Measurements from ENCODE around the gene ADRA2B.
A peak's percentile ranks its signal among the peaks of the same experiment; 100 is the strongest.
"Not testable (repeated sequence)": the region's sequence is repeated elsewhere in the genome, so short reads cannot be mapped to it uniquely, and the experiment has no call there.

Gene ADRA2B

DNA sequence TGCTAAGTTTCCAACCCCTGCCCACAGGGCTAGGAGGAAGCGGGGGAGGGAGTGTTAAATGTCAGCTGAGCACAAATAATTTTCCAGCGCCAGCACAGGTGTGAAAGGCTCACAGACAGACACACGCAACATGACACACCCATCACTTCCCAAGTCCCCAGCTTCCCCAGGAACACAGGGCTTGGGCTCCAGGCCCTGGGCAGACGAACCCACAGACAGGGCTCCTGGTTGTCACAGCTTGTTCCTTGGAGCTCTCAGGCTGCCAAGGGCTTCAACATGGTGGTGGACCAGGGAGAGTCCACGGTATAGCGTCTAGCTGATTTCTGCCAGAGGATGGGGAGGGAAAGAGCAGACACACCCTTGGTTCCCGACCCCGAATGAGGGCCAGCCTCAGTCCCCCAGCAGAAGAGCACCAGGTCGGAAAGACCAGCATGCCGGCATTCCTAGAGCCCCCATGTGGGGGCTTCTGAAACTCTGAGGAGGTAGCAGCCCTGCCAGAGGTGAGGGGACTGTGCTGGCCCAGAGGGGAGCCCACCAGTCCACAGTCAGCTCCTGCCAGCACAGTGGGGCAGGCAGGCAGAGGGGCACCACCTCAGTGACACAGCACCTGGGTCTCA, 27.0 kb upstream of the ADRA2B start:
- peak overlapping the region; percentile 96 for H3K27ac ChIP-seq
- TF ChIP-seq, protein P1, sequence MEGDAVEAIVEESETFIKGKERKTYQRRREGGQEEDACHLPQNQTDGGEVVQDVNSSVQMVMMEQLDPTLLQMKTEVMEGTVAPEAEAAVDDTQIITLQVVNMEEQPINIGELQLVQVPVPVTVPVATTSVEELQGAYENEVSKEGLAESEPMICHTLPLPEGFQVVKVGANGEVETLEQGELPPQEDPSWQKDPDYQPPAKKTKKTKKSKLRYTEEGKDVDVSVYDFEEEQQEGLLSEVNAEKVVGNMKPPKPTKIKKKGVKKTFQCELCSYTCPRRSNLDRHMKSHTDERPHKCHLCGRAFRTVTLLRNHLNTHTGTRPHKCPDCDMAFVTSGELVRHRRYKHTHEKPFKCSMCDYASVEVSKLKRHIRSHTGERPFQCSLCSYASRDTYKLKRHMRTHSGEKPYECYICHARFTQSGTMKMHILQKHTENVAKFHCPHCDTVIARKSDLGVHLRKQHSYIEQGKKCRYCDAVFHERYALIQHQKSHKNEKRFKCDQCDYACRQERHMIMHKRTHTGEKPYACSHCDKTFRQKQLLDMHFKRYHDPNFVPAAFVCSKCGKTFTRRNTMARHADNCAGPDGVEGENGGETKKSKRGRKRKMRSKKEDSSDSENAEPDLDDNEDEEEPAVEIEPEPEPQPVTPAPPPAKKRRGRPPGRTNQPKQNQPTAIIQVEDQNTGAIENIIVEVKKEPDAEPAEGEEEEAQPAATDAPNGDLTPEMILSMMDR (conservative IDR thresholded peaks at IDR 0.05), result no peak
- no peak for TF ChIP-seq ZFX (IDR thresholded peaks at IDR 0.05)

DNA sequence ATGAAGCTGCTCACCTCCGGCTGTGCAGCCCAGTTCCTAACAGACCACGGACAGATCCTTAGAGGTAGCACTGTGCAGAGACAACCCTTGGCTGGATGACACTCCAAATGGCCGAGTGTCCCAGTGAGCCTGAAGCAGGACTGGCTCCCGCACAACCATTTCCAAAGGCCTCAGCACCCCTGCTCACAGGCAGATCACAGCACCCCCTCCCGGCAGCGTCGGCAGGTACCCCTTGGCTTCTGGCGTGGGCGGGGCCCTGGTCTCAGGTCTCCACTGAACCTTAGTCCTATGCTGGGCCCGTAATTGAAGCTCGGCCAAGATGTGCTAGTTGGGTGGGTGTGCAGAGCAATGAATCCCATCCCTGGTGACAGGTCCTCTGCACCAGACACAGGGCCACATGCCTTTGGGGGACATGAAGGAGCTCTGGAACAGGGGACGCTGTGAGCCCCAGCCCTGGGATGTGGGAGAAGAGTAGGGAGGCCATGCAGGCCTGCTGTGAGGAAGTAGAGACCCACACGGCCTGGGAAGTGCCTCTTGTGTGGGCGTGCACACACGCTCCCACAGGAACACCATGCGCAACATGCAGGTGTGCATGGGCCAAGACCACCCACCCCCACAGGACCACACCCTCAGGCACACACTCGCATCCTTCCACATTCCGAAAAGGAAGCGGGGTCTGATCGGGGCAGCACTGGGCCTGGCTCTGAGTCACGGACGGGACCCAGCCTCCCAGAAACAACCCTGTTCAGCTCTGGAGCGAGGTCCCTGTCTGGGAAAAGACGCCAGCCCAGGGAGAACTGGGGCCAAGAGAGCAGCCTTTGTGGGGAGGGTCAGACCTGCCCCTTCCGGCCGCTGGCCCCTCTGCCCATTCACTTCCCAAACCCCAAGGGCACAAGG, 26.1 kb upstream of the ADRA2B start:
- no peak for TF ChIP-seq ZFX (IDR thresholded peaks at IDR 0.05)
- TF ChIP-seq, protein P1 (conservative IDR thresholded peaks at IDR 0.05), result no peak; the same call in 1 of the 2 replicates
- H3K27ac ChIP-seq, result no peak overlapping the region

DNA sequence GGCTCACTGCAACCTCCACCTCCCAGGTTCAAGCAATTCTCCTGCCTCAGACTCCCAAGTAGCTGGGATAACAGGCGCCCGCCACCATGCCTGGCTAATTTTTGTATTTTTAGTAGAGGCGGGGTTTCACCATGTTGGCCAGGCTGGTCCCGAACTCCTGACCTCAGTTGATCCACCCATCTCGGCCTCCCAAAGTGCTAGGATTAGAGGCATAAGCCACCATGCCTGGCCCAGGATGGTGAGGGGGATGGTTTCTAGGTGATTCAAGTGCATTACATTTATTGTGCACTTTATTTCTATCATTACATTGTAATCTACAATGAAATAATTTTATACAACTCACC, 25.2 kb upstream of the ADRA2B start:
- H3K27ac ChIP-seq, result not testable (repeated sequence)

DNA sequence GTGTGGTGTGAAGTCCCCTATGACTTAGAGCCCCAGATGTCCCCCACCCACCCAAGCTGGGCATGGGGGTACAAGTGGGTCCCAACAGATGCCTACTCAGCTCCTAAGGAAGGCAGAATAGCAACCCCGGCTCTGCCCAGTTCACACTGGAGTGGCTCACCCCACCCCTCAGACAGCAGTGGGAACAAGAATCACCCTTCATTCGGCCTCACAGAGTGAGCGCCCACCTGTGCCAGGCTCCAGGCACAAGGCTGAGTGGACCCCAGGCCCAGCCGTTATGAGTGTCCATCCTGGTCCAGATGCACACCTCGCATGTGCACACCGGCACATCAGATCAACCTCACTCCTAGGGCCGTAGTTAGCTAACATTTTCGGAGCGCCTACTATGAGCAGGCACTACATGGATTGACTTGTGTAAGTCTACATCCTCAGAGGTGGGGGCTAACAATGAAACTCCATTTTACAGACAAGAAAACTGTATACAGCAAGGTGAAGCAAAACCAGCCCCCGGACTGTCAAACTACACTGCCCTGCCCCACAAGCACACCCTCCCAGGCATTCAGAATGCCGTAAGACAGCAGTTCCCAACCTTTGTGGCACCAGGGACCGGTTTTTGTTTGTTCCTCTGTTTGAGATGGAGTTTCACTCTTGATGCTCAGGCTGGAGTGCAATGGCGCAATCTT, 24.7 kb upstream of the ADRA2B start:
- TF ChIP-seq, protein P1 (conservative IDR thresholded peaks at IDR 0.05), result no peak
- TF ChIP-seq ZFX (IDR thresholded peaks at IDR 0.05), result no peak
- H3K27ac ChIP-seq, result no peak overlapping the region

DNA sequence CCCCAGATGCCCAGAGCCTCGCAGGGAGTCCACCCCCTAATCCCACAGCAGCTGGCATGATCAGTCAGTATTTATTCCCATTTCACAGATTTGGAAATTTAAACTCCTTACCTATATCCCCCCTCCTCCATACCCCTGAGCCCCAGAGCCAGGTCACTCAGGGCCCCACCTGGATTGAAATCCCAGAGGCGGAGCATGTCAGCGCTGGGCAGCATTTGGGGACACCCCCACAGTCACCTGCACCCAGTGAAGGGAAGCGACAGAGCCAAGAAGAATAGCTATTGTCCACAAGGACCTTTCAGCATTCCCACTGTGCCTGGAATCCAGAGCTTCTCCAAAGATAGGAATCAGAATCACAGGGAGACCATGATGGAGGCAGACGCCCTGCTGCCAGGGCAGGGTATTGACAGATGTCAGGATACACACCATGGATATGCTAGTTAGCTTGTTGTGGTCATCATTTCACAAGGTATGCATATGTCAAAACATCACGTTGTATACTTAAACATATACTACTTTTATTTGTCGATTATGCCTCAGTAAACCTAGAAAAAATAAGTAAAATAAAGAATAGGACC, 22.9 kb upstream of the ADRA2B start:
- TF ChIP-seq, protein P1 (conservative IDR thresholded peaks at IDR 0.05), result no peak
- H3K27ac ChIP-seq, result peak overlapping the region; percentile 4; the same call in 1 of the 2 replicates

DNA sequence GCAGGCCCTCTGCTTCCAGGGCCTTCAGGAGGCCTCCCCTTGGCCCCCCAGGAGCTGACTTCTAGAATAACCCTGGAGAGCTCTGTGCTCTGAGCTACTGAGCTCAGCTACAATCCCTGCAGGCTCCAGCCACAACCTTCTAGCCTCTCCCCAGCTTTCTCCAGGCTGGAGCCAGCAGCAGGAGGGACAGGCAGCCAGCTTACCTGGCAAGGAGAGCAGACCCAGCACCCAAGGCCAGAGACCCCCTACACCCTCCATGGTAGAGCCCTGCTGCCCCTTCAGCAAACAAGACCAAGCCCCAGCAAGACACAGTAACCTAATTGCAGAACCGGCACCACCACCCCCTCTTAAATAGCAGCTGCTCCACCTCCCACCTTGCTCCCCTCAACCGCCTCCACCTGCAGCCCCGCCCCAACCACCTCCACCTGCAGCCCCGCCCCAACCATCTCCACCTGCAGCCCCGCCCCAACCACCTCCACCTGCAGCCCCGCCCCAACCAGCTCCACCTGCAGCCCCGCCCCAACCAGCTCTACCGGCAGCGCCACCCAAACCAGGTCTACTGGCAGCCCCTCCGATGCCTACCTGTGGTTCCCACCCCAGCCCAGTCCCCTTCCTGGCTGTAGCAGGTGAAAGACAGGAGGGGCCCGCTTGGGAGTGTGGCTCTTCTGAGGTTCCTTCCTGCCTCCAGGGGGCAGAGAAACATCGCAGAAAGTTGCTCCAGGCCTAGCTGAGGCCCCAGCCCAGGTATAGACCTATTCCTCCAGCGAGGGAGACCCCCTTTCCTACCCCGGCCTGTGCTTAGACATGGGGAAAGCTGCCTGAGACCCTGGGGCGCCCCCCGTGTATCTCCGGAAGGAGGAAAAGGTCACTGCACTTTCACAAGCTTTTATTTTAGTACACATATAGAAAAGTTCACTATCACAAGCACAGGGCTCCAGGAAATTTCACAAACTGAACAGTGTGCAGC, 22.1 kb upstream of the ADRA2B start, which contains the start of gene ASTL:
Gene ASTL (minus strand): TSS at position 324 of the 967 bp plus-strand sequence. CDS start 66 bp downstream, at position 258.
- TF ChIP-seq, protein P1 (conservative IDR thresholded peaks at IDR 0.05), result no peak; the same call in 1 of the 2 replicates
- TF ChIP-seq ZFX (IDR thresholded peaks at IDR 0.05), result no peak
- peak within 1 kb of the TSS; percentile 4; the same call in 1 of the 2 replicates for H3K27ac ChIP-seq

Measured in C4-2B (cell line).